Measurements from ENCODE around the gene LMF1. TPM values are rescaled to one million over a fixed set of nuclear protein-coding genes. Genes with fewer than 3 reads are reported as not detected.
"Not testable (repeated sequence)": the region's sequence is repeated elsewhere in the genome, so short reads cannot be mapped to it uniquely, and the experiment has no call there.

Gene LMF1
- total RNA-seq, 1 donor from 2014 or later: 24.6 TPM

GRCh38 chr16:869823-870641, 100.8 kb downstream of the LMF1 start:
- no peak for DNase-seq (ENCODE audit: low spot score)

GRCh38 chr16:868846-869822, 101.7 kb downstream of the LMF1 start:
- DNase-seq (ENCODE audit: low spot score): no peak

- no peak for DNase-seq (ENCODE audit: low spot score)
Observed at GRCh38 chr16:868386-868755, 102.4 kb downstream of the LMF1 start.

- DNase-seq (ENCODE audit: low spot score): no peak
Observed at GRCh38 chr16:867421-868385, 103.1 kb downstream of the LMF1 start.

- no peak for DNase-seq (ENCODE audit: low spot score)
Observed at GRCh38 chr16:866252-866896, 104.4 kb downstream of the LMF1 start.

- no peak for DNase-seq (ENCODE audit: low spot score)
Observed at GRCh38 chr16:865026-865425, 105.8 kb downstream of the LMF1 start.

GRCh38 chr16:861446-861845, 109.3 kb downstream of the LMF1 start:
- no peak for DNase-seq (ENCODE audit: low spot score)

- DNase-seq (ENCODE audit: low spot score): no peak
Observed at GRCh38 chr16:860891-861290, 109.9 kb downstream of the LMF1 start.

GRCh38 chr16:858971-859370, 111.8 kb downstream of the LMF1 start:
- not testable (repeated sequence) for DNase-seq (ENCODE audit: low spot score)

- not testable (repeated sequence) for DNase-seq (ENCODE audit: low spot score)
Observed at GRCh38 chr16:858441-858840, 112.3 kb downstream of the LMF1 start.

GRCh38 chr16:856811-857210, 114.0 kb downstream of the LMF1 start:
- DNase-seq (ENCODE audit: low spot score): no peak

- DNase-seq (ENCODE audit: low spot score): no peak
Observed at GRCh38 chr16:856101-856500, 114.7 kb downstream of the LMF1 start.

GRCh38 chr16:855471-855870, 115.3 kb downstream of the LMF1 start:
- DNase-seq (ENCODE audit: low spot score): no peak

GRCh38 chr16:854808-855410, 115.9 kb downstream of the LMF1 start:
- no peak for DNase-seq (ENCODE audit: low spot score)

GRCh38 chr16:853981-854807, 116.6 kb downstream of the LMF1 start:
- no peak for DNase-seq (ENCODE audit: low spot score)

GRCh38 chr16:853306-853705, 117.5 kb downstream of the LMF1 start:
- DNase-seq (ENCODE audit: low spot score): no peak

GRCh38 chr16:852451-853185, 118.2 kb downstream of the LMF1 start:
- no peak for DNase-seq (ENCODE audit: low spot score)

GRCh38 chr16:851871-852270, 118.9 kb downstream of the LMF1 start:
- DNase-seq (ENCODE audit: low spot score): no peak
